Stimulated activated naive CD8-positive, alpha-beta T cell treated with anti-CD3 and anti-CD28 coated beads, Interleukin-15, amount 100 ng/mL, for 72 hours (primary cell): ENCODE measurements around the gene P4HTM.

Experiments
- ATAC-seq: fragments of 150-1000 bp; cut with Tn5 transposase; 2 replicates; pipeline ENCODE4 v1.10.0; 2021; ENCODE audit warnings: mild to moderate bottlenecking, moderate library complexity
- DNase-seq, 2 donors: peaks; one replicate each; pipeline ENCODE4 v3.0.0; 2021 to 2022
- H3K27ac Mint-ChIP-seq, 2 donors: one replicate each; pipeline ENCODE4 v1.8.0; 2022; ENCODE audit warnings: mild to moderate bottlenecking in 2 of 2, mixed read lengths in 2 of 2, moderate library complexity in 2 of 2
- H3K27me3 Mint-ChIP-seq: one replicate; pipeline ENCODE4 v1.8.0; 2022; ENCODE audit warnings: mixed read lengths
- H3K4me1 Mint-ChIP-seq: one replicate; pipeline ENCODE4 v1.8.0; 2022; ENCODE audit warnings: mild to moderate bottlenecking, mixed read lengths
- H3K4me3 Mint-ChIP-seq, 2 donors: one replicate each; pipeline ENCODE4 v1.8.0; 2022; ENCODE audit warnings: mild to moderate bottlenecking in 2 of 2, mixed read lengths in 2 of 2, moderate library complexity in 1 of 2
- H3K9me3 Mint-ChIP-seq, 2 donors: one replicate each; pipeline ENCODE4 v1.8.0; 2022; ENCODE audit warnings: mixed read lengths in 2 of 2

P4HTM gene

GRCh38 chr3:48974076-48974864 lies 15.8 kb upstream of the P4HTM start:
- H3K4me1 Mint-ChIP-seq: no peaks in the 10 kb centered on the region
- no peaks in the 10 kb centered on the region for H3K27me3 Mint-ChIP-seq
- no peak for ATAC-seq
- H3K9me3 Mint-ChIP-seq: no peaks in the 10 kb centered on the region
- H3K27ac Mint-ChIP-seq: peak overlapping the region; percentile 43 to 63
- no peak for DNase-seq
- H3K4me3 Mint-ChIP-seq: no peak overlapping the region

DNA sequence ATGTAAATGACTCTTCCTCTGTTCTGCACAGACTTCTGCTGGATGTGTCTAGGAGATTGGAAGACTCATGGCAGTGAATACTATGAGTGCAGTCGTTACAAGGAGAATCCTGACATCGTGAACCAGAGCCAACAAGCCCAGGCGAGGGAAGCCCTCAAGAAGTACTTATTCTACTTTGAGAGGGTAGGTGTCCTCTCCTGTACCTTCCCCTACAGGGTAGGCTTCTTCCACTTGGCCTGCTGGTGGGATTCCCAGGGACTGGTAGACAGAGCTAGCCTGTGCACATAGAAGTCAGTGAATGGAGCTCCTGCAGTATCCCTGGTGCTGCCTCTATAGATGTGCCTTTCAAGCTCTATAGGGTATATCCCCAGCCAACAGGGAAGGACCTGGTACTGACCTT lies 10.6 kb upstream of the P4HTM start:
- Mint-ChIP-seq H3K27ac (no peak overlapping the region), H3K4me1 (no peaks in the 10 kb centered on the region), H3K9me3 (no peaks in the 10 kb centered on the region), H3K27me3 (no peaks in the 10 kb centered on the region), H3K4me3 (no peak overlapping the region)
- DNase-seq (no peak), ATAC-seq (no peak)

- Mint-ChIP-seq H3K9me3 (no peaks in the 10 kb centered on the region), H3K4me3 (no peak overlapping the region), H3K4me1 (no peaks in the 10 kb centered on the region), H3K27me3 (no peaks in the 10 kb centered on the region), H3K27ac (no peak overlapping the region)
- DNase-seq (no peak), ATAC-seq (no peak)
These were observed 9.7 kb upstream of the P4HTM start for GRCh38 chr3:48980295-48980694.

DNA sequence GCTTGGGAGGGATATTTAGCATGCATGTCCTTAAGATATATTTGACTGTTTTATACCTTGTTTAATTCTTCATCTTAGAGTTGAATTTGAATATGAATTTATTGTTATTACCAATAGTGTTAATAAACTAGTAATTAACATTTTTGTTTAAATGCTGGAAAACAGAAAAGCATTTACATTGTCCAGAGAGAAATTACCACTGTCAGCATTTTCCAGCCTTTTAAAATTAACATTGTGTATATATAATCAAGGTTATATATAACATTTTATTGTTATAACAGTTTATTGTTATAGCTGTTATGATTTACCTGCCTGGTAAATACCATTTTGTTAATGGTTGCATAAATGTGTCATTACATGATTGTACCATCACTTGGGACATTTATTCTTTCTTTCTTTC lies 8.0 kb upstream of the P4HTM start:
- no peak for ATAC-seq
- no peak for DNase-seq
- Mint-ChIP-seq H3K4me3 (no peak overlapping the region), H3K27me3 (no peaks in the 10 kb centered on the region), H3K27ac (peak overlapping the region in 1 of 2 donors; percentile 60), H3K4me1 (peaks cover 15% of the 10 kb centered on the region), H3K9me3 (no peaks in the 10 kb centered on the region)

GRCh38 chr3:48982686-48983085 lies 7.4 kb upstream of the P4HTM start:
- Mint-ChIP-seq H3K4me3 (no peak overlapping the region), H3K27me3 (no peaks in the 10 kb centered on the region), H3K27ac (no peak overlapping the region), H3K4me1 (peaks cover 18% of the 10 kb centered on the region), H3K9me3 (no peaks in the 10 kb centered on the region)
- no peak for DNase-seq
- ATAC-seq: no peak

- H3K27ac Mint-ChIP-seq: no peak overlapping the region
These were observed 6.9 kb upstream of the P4HTM start for GRCh38 chr3:48983096-48983495.

DNA sequence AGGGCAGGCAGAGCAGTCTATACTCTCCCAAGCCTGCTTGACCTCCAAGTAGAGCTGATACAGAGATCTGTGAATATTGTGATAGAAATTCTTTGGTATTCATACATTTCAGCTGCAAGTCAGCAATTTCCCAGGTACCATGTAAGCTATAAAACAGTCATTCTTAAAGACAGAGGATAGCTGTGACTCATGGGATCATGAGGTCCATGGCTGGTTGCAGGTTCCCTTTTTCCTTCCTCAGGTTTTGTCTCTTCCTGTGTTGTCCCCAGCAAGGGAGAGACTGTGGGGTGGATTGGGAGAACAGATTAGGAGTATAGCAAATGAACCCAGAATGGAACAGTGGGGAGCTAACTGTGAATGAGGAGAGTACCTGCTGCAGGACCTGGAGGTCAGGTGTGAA lies 5.4 kb upstream of the P4HTM start:
- Mint-ChIP-seq H3K27ac (no peak overlapping the region), H3K9me3 (no peaks in the 10 kb centered on the region), H3K4me3 (no peak overlapping the region), H3K27me3 (no peaks in the 10 kb centered on the region), H3K4me1 (peaks cover 38% of the 10 kb centered on the region)
- ATAC-seq: no peak
- no peak for DNase-seq

More at GRCh38 chr3:48983096-48983495, 6.9 kb upstream of the P4HTM start:
- Mint-ChIP-seq H3K27me3 (no peaks in the 10 kb centered on the region), H3K4me1 (peaks cover 22% of the 10 kb centered on the region), H3K4me3 (no peak overlapping the region), H3K9me3 (no peaks in the 10 kb centered on the region)
- ATAC-seq (no peak), DNase-seq (no peak)

GRCh38 chr3:48985831-48986376 lies 4.1 kb upstream of the P4HTM start:
- Mint-ChIP-seq H3K4me3 (no peak overlapping the region), H3K27me3 (no peaks in the 10 kb centered on the region), H3K9me3 (no peaks in the 10 kb centered on the region), H3K4me1 (peaks cover 39% of the 10 kb centered on the region), H3K27ac (peak overlapping the region in 1 of 2 donors; percentile 82)
- DNase-seq (no peak), ATAC-seq (no peak)

GRCh38 chr3:48989126-48989795 lies 780 bp upstream of the P4HTM start:
- Mint-ChIP-seq H3K27me3 (no peaks in the 10 kb centered on the region), H3K4me1 (peaks cover 70% of the 10 kb centered on the region), H3K4me3 (peak overlapping the region; percentile 87 to 98), H3K27ac (peak overlapping the region; percentile 90 to 98), H3K9me3 (no peaks in the 10 kb centered on the region)
- ATAC-seq (peak; percentile 2), DNase-seq (no peak)

- peak overlapping the region; percentile 91 to 95 for H3K4me3 Mint-ChIP-seq
- peak overlapping the region; percentile 96 to 97 for H3K27ac Mint-ChIP-seq
- peak; percentile 29 for ATAC-seq
- H3K9me3 Mint-ChIP-seq: no peaks in the 10 kb centered on the region
- DNase-seq: peak in 1 of 2 donors; percentile 41
- peaks cover 77% of the 10 kb centered on the region for H3K4me1 Mint-ChIP-seq
- H3K27me3 Mint-ChIP-seq: no peaks in the 10 kb centered on the region
These were observed 812 bp downstream of the P4HTM start for GRCh38 chr3:48990636-48991469.

GRCh38 chr3:48991851-48992545 lies 2.0 kb downstream of the P4HTM start:
- no peaks in the 10 kb centered on the region for H3K9me3 Mint-ChIP-seq
- DNase-seq: no peak
- H3K4me1 Mint-ChIP-seq: peaks cover 67% of the 10 kb centered on the region
- no peaks in the 10 kb centered on the region for H3K27me3 Mint-ChIP-seq
- ATAC-seq: no peak
- H3K27ac Mint-ChIP-seq: peak overlapping the region in 1 of 2 donors; percentile 27
- H3K4me3 Mint-ChIP-seq: peak overlapping the region; percentile 91 to 95

- peaks cover 60% of the 10 kb centered on the region for H3K4me1 Mint-ChIP-seq
- H3K27ac Mint-ChIP-seq: peak overlapping the region in 1 of 2 donors; percentile 10
- H3K4me3 Mint-ChIP-seq: no peak overlapping the region
- H3K27me3 Mint-ChIP-seq: no peaks in the 10 kb centered on the region
- no peak for ATAC-seq
- no peaks in the 10 kb centered on the region for H3K9me3 Mint-ChIP-seq
- DNase-seq: no peak
These were observed 3.8 kb downstream of the P4HTM start for GRCh38 chr3:48993834-48994233.

DNA sequence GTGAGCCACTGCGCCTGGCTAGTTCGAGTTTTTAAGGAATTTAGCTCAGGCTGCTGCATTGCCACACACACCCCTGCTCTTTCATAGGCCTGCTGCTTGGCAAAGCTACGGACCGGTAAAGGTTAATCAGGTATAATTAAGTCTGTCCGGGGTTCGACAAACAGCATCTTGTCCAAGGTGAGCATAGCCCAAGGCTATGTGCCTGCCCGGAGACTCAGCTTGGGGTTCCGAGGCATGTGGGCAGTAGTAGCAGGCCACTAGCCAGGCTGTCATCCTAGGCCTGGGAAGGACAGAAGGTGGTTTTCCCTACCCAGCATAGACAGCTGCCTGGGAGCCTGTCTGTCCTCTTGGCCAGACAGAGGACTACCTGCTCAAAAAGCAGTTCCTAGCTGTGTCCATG lies 6.6 kb downstream of the P4HTM start:
- Mint-ChIP-seq H3K9me3 (no peaks in the 10 kb centered on the region), H3K27ac (no peak overlapping the region), H3K27me3 (no peaks in the 10 kb centered on the region), H3K4me3 (no peak overlapping the region), H3K4me1 (peaks cover 44% of the 10 kb centered on the region)
- no peak for ATAC-seq
- no peak for DNase-seq

DNA sequence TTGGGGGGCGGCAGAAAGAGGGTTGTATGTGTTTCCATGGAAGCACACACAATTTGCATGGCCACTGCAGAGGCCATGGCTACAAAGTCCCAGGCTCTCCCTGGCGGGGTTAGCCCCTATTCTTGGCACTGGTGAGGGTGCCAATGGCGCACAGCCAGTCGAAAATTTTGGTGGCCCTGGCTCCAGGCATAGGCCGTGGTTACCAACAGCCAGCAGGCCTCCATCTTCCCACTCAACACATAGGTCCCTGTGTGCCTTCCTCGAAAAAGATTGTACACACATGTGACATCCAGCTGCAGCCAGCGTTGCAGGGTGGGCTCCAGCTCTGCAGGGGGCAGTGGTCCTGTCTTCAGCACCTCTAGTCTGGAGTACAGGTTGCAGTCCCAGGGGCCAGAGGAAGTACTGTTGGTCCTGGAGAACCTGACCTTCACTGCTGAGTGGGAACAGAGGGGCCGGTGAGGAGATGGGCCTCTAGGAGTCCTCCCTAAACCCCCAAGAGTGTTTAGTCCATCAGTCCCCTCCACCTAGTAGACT lies 7.1 kb downstream of the P4HTM start:
- no peak for DNase-seq
- Mint-ChIP-seq H3K4me3 (no peak overlapping the region), H3K27me3 (no peaks in the 10 kb centered on the region), H3K4me1 (peaks cover 43% of the 10 kb centered on the region), H3K27ac (no peak overlapping the region), H3K9me3 (no peaks in the 10 kb centered on the region)
- peak; percentile 39 for ATAC-seq
